ENCODE data around the gene GMDS.

Gene GMDS

GRCh38 chr6:1592852-1593251 lies 652.6 kb downstream of the GMDS start:
- in situ Hi-C loops (cut with MboI; ENCODE audit: low sequenced_read_pairs, unreplicated experiment), result loop anchor here (10.0 to 25.0 kb wide), 2 partner anchors 762 to 1044 kb away; no protein-coding TSS in a partner anchor
- TF ChIP-seq, protein P1, sequence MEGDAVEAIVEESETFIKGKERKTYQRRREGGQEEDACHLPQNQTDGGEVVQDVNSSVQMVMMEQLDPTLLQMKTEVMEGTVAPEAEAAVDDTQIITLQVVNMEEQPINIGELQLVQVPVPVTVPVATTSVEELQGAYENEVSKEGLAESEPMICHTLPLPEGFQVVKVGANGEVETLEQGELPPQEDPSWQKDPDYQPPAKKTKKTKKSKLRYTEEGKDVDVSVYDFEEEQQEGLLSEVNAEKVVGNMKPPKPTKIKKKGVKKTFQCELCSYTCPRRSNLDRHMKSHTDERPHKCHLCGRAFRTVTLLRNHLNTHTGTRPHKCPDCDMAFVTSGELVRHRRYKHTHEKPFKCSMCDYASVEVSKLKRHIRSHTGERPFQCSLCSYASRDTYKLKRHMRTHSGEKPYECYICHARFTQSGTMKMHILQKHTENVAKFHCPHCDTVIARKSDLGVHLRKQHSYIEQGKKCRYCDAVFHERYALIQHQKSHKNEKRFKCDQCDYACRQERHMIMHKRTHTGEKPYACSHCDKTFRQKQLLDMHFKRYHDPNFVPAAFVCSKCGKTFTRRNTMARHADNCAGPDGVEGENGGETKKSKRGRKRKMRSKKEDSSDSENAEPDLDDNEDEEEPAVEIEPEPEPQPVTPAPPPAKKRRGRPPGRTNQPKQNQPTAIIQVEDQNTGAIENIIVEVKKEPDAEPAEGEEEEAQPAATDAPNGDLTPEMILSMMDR (IDR thresholded peaks at IDR 0.05; ENCODE audit: borderline replicate concordance, control extremely low read depth, extremely low read depth, insufficient read depth, missing control alignments), result no peak

DNA sequence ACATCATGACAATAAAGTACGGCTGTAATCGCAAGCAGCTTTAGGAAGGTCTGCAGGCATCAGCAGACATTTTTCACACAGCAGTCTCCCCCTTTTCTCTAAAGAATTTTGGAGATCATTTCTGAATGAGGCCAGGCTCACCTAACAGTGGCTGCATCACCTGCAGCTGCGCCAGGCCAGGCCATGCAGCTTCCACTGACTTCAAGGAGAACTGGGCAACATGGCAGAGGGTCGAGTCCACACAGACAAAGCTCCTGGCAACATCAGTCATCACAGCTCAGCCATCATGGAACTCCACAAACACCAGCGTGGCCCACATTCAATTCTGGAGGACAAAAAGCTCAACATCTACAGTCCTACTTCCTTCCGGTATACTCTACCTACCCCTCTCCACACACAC lies 653.5 kb downstream of the GMDS start:
- in situ Hi-C loops (cut with MboI; ENCODE audit: low sequenced_read_pairs, unreplicated experiment), result loop anchor here (10.0 to 25.0 kb wide), 2 partner anchors 763 to 1045 kb away; no protein-coding TSS in a partner anchor
- DNase-seq (ENCODE audit: low spot score), result no peak
- TF ChIP-seq, protein P1 (IDR thresholded peaks at IDR 0.05; ENCODE audit: borderline replicate concordance, control extremely low read depth, extremely low read depth, insufficient read depth, missing control alignments), result no peak

More at GRCh38 chr6:1592852-1593251, 652.6 kb downstream of the GMDS start:
- no peak for DNase-seq (ENCODE audit: low spot score)

DNA sequence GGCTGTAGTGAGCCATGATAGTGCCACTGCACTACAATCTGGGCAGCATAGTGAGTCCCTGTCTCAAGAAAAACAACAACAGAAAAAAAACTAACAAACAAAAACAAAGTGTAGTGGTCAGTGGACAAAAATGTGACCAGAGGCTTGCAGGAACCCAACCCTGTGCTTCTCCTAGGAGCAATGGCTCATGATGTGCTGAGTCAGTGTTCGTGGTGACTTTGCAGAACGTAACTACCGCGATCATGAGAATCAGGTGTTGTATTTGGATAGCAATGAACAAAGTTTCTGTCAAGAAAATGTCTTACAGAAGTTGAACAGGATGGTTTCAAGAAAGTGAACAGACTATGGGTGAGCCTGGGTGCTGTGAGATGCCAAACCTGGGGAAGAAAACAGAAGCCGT lies 654.2 kb downstream of the GMDS start:
- TF ChIP-seq, protein P1 (IDR thresholded peaks at IDR 0.05; ENCODE audit: borderline replicate concordance, control extremely low read depth, extremely low read depth, insufficient read depth, missing control alignments), result no peak
- in situ Hi-C loops (cut with MboI; ENCODE audit: low sequenced_read_pairs, unreplicated experiment), result loop anchor here (10.0 to 25.0 kb wide), 2 partner anchors 764 to 1046 kb away; no protein-coding TSS in a partner anchor
- no peak for DNase-seq (ENCODE audit: low spot score)

GRCh38 chr6:1590580-1590979 lies 654.8 kb downstream of the GMDS start:
- TF ChIP-seq, protein P1 (IDR thresholded peaks at IDR 0.05; ENCODE audit: borderline replicate concordance, control extremely low read depth, extremely low read depth, insufficient read depth, missing control alignments), result no peak
- in situ Hi-C loops (cut with MboI; ENCODE audit: low sequenced_read_pairs, unreplicated experiment), result loop anchor here (10.0 to 25.0 kb wide), 2 partner anchors 764 to 1047 kb away; no protein-coding TSS in a partner anchor
- no peak for DNase-seq (ENCODE audit: low spot score)

DNA sequence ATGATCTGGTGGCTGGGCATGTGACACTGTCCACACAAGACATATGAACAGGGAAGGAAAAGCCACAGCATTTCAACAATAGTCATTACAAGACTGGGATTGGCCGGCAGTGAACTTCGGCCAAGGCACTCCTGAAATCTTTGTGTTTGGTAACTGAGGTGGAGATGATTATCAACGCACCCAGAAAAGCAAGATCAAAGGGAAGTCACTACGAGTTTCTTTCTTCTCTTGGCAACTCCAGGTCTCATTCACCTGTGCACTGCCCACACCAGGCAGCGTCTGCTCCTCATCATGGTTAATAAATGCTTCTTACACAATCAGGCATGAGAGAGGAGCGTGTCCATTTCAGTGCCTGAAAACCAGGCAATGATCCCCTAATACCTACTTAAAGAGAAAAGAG lies 656.2 kb downstream of the GMDS start:
- in situ Hi-C loops (cut with MboI; ENCODE audit: low sequenced_read_pairs, unreplicated experiment), result loop anchor here (25.0 kb wide), 1 partner anchor 1048 kb away; no protein-coding TSS in a partner anchor
- TF ChIP-seq, protein P1 (IDR thresholded peaks at IDR 0.05; ENCODE audit: borderline replicate concordance, control extremely low read depth, extremely low read depth, insufficient read depth, missing control alignments), result no peak

DNA sequence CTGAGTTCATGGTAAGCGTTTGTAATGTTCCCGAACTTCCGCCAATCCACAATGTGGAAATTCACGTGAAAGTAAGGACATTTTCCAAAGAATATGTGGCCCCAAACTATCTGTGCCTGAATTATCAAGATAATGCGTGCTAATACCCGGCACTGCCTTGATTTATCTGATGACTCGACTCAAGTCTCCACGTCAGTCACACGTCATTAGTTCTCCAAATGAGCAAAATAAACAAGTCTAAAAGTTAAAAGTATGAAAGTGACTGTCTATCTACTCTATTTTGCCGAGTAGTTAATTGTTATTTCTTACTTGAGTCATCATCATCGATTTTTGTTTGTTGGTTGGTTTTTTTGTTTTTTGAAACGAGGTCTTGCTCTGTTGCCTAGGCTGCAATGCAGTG lies 657.4 kb downstream of the GMDS start:
- DNase-seq (ENCODE audit: low spot score), result no peak
- in situ Hi-C loops (cut with MboI; ENCODE audit: low sequenced_read_pairs, unreplicated experiment), result loop anchor here (25.0 kb wide), 1 partner anchor 1049 kb away; no protein-coding TSS in a partner anchor
- TF ChIP-seq, protein P1 (IDR thresholded peaks at IDR 0.05; ENCODE audit: borderline replicate concordance, control extremely low read depth, extremely low read depth, insufficient read depth, missing control alignments), result no peak

More for the DNA sequence above, 656.2 kb downstream of the GMDS start:
- no peak for DNase-seq (ENCODE audit: low spot score)

All from GM13976 (cell line).